ENCODE data around the gene PCDHA2. TPM values are rescaled to one million over a fixed set of nuclear protein-coding genes. Genes with fewer than 3 reads are reported as not detected.
"Not testable (repeated sequence)": the region's sequence is repeated elsewhere in the genome, so short reads cannot be mapped to it uniquely, and the experiment has no call there.

The PCDHA2 gene
- polyA plus RNA-seq (2013, experiment 1 of 2; ENCODE audit: insufficient read length): not detected
- polyA plus RNA-seq (2013, experiment 2 of 2; ENCODE audit: insufficient read length): not detected

GRCh38 chr5:140794595-140795258 is at the start of gene PCDHA2:
Gene PCDHA2, plus strand, starts transcription at chr5:140794852.
- no peak for DNase-seq

GRCh38 chr5:140753561-140753960 is 41.1 kb upstream of the PCDHA2 start:
- DNase-seq: no peak

GRCh38 chr5:140764177-140764973 is 30.3 kb upstream of the PCDHA2 start:
- no peak for DNase-seq

- DNase-seq: no peak
Measured at GRCh38 chr5:140767444-140767843, 27.2 kb upstream of the PCDHA2 start.

GRCh38 chr5:140780512-140780911 is 14.1 kb upstream of the PCDHA2 start:
- DNase-seq: no peak

- DNase-seq: no peak
Measured at GRCh38 chr5:140785905-140786686, 8.6 kb upstream of the PCDHA2 start, which contains the start of gene PCDHA1. Gene PCDHA1, plus strand, starts transcription at chr5:140786140.

GRCh38 chr5:140787422-140787821 is 7.2 kb upstream of the PCDHA2 start:
- not testable (repeated sequence) for DNase-seq

- not testable (repeated sequence) for DNase-seq
Measured at GRCh38 chr5:140787849-140788504, 6.7 kb upstream of the PCDHA2 start.

GRCh38 chr5:140791089-140791488 is 3.6 kb upstream of the PCDHA2 start:
- DNase-seq: no peak

GRCh38 chr5:140795259-140795641 is 598 bp downstream of the PCDHA2 start:
- DNase-seq: peak; percentile 1

GRCh38 chr5:140796072-140796717 is 1.5 kb downstream of the PCDHA2 start:
- not testable (repeated sequence) for DNase-seq

- DNase-seq: no peak
Measured at GRCh38 chr5:140796718-140797095, 2.1 kb downstream of the PCDHA2 start.

- DNase-seq: peak; percentile 12
Measured at GRCh38 chr5:140800816-140801493, 6.3 kb downstream of the PCDHA2 start, which contains the start of gene PCDHA3. Gene PCDHA3, plus strand, starts transcription at chr5:140801057.

- DNase-seq: peak; percentile 2
Measured at GRCh38 chr5:140801494-140801841, 6.8 kb downstream of the PCDHA2 start.

GRCh38 chr5:140802381-140802780 is 7.7 kb downstream of the PCDHA2 start:
- DNase-seq: not testable (repeated sequence)

- no peak for DNase-seq
Measured at GRCh38 chr5:140802781-140803271, 8.2 kb downstream of the PCDHA2 start.

- peak; percentile 1 for DNase-seq
Measured at GRCh38 chr5:140806834-140807775, 12.5 kb downstream of the PCDHA2 start, which contains the start of gene PCDHA4. Gene PCDHA4, plus strand, starts transcription at chr5:140807068.

GRCh38 chr5:140808241-140808888 is 13.7 kb downstream of the PCDHA2 start:
- DNase-seq: not testable (repeated sequence)

- DNase-seq: no peak
Measured at GRCh38 chr5:140808889-140809291, 14.2 kb downstream of the PCDHA2 start.
